ENCODE results near the gene ANO7.

DNA sequence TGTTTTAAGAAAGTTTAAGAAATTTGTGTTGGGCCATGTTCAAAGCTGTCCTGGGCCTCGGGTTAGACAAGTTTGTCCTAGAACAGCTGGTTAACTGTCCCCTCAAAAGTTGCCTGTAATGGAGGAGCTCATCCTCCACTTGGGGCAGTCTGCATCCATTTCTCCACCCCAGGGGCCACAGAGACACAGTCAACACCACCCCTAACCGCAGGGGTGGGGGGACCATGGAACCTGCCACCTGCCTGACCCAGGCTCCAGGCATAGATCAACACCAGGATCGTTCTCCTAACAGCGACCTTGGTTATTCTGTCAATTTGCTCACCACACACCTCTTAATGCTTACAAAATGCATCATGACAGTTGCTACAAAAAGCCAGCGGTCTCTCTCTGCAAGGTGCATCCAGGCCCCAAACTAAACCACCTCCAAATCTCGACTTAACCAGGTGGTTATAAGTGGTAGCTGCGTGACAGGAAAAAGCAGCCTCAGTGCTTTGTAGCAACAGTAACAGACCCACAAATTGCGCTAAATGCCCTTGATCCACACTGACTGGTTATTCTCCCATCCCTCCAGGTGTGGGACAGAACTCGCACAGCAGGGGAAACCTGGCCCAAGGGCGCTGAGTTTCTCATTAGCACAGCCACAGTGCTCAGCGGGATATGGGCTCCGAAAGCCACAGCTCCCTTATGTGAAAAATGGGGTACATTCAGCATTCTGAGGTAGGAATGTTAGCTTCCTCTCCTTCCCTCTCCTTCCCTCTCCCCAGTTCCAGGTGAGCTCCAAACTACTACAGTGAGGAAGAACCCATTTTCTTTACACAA is 79.0 kb downstream of the ANO7 start:
- TF ChIP-seq CTCF (IDR thresholded peaks at IDR 0.05) (no peak), POLR2A (IDR thresholded peaks at IDR 0.05) (no peak)
